Activated CD4-positive, CD25-positive, alpha-beta regulatory T cell treated with anti-CD3 and anti-CD28 coated beads, Interleukin-2, amount 50 U/mL, for 16 hours (primary cell): ENCODE measurements around the gene KRT6B.
"Not testable (repeated sequence)": the region's sequence is repeated elsewhere in the genome, so short reads cannot be mapped to it uniquely, and the experiment has no call there.

ENCODE experiments used
- DNase-seq: peaks from one replicate; pipeline ENCODE4 v3.0.0-alpha.2; 2020; ENCODE audit warnings: low read depth, low spot score

KRT6B gene

DNA sequence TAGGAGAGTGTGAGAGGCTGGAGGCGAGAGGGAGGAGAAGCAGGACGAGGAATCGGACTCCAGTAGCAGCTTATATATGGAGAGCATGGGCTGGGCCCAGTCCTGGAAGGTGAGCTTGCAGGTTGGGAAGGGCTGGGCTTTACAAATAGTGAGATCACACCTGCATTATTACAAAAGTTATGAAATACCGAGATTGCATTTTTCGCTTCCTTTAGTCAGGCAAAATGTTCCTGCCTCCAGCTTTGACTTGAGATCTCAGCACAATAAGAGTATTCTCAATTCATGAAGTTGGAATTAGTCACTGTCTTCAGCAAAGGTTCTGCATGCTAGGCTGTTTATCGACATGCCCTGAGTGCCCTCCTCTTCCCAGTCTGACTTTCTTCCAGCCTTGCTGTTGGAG is at the start of gene KRT6B:
KRT6B (minus strand) TSS at position 46 of the 400 bp plus-strand sequence. CDS start 68 bp downstream, outside the sequence.
- no peak for DNase-seq

DNA sequence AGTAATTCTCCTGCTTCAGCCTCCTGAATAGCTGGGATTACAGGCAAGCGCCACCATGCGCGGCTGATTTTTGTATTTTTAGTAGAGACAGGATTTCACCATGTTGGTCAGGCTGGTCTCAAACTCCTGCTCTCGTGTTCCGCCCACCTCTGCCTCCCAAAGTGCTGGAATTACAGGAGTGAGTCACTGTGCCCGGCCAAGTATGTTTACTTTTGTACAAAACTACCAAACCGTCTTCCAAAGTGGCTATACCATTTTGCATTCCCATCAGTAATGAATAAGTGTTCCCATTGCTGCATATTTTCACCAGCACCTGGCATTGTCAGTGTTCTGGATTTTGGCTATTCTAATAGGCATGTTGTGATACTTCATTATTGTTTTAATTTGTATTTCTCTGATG is 49.5 kb upstream of the KRT6B start:
- no peak for DNase-seq

DNA sequence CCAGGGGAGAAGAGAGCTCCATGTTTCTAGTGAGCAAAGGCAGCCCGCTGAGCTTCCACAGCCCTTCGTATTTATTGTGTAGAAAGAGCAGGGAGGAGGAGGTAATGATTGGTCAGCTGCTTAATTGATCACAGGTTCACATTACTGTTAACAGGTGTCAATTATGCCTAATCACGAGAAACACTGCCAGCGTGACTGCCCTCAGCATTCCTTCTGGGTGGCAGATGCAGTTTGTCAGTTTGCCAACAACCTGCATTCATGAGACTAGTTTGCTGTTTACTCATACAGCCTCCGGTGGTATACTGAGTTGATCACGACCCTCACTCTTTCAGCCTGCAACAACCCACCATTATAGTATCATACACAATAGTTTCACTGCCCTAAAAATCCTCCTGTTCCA is 48.6 kb upstream of the KRT6B start:
- not testable (repeated sequence) for DNase-seq

DNA sequence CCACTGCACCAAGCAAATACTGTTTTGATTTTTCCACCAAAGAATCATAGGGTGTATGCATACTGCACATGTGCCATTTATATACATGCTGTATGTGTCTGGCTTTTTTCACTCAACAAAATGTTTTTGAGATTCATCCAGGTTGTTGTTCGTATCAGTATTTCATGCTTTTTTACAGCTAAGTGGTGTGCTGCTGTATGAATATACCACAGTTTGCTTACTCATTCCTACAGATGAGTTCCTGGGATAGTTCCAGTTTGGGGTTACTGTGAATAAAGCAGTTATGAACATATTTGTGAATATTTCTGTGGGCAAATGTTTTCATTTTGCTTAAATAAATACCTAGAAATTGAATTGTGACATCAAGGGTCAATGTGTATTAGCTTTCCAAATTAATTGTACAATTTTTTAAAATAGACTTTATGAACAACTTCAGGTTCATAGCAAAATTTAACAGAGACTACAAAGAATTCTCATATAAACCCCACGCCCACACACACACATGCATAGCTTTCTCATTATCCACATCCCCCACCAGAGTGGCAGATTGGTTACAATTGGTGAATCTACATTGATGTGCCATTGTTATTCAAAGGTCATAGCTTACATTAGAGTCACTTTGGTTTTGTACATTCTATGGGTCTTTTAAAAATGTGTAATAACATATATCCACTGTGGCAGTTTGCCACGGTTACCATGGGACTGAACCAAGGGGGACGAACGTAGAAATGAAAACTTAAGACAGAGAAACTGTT is 48.0 kb upstream of the KRT6B start:
- no peak for DNase-seq

DNA sequence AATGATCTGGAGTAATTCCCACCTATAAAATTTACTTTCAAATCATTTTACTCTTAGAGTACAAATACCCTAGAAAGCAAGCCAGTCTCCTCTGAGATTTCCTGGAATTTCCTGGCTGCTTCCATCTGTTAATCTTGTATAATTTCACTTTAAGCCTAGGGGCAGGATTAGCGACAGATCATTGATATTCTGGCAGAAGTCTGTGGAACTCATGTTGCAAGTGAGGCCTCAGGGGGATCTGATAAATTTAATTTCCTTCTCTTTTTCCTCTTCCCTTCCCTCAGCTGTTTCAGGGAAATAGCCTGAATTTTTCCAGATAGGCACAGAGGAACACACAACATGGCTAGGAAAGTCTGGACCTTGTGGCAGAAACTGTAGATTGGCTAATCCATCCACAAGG is 47.0 kb upstream of the KRT6B start:
- DNase-seq, result no peak

DNA sequence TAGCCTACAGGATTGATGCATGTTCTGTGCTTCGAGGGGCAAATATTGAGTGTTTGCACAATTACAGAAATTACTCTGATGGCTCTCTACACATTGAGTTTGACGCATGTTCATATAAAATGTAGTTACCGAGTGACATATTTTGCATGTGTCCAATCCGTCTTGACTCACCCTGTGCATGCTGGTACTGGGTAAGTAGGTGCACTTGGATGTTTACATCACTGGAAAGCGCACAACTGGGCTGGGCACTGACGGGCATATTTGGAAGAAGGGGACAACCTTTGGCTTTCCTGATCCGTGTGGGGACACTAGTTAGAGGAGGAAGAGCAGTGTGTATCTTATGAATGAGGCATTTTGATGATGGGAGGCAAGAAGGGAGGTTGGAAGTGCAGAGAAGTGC is 46.0 kb upstream of the KRT6B start:
- DNase-seq, result no peak

DNA sequence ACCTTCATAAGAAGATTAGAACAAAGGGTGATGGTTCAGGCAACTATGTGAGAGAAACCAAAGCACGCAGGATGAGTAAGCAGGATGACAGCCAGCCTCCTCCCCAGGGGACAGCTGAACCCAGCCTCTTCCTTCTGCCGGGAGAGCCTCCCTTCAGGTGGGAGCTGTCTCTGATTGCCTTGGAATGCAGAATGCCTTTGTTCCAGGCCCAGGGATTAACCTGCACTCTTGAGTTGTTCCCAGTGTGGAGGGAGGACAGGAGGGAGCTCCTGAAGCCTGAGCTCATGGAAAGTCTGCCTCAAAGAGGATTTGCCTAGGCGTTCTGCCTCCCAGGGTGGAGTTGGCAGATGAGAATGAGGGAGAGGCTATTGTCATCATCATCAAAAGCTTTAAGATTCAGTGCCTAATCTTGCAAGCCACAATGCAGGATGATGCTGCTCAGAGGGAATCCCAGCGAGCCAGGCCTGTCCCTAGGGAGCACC is 44.7 kb upstream of the KRT6B start:
- no peak for DNase-seq

DNA sequence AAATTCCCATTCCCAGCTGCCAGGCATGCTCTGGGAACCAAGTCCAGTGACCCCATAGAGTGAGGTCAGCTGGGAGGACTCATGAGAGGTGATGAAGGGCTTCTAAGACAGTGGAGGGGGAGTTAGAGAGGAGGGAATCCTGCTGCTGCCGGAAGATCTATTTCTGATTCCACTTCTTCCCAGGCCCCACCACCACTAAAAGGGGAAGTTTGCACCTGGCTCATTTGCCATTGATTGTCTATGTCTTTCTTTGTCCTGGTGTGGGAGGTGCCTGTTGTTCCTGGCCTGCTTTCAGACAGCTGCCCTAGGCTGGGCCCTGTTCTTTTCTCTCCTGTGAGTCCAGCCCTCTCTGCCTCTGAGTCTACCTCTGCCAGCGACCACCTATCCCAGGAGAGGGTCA is 44.1 kb upstream of the KRT6B start:
- DNase-seq, result no peak

DNA sequence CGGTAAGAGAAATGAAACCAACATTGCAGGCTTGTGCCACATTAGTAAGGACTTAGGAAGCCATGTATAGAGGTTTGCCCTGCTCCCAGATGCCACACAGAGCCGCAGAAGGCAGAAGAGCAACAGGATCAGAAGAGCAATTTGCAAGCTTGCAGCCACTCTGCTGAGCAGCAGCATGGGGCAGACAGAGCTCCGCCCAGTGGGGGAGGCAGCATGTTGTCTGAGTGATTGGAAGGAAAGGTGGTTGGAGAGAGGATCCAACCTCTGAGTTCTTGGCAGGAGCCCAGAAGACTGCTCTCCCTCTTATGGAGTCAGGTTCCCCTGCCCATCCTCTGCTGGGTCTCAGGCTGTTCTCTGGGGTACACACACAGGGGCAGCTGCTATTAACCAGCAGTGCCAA is 43.4 kb upstream of the KRT6B start:
- no peak for DNase-seq

DNA sequence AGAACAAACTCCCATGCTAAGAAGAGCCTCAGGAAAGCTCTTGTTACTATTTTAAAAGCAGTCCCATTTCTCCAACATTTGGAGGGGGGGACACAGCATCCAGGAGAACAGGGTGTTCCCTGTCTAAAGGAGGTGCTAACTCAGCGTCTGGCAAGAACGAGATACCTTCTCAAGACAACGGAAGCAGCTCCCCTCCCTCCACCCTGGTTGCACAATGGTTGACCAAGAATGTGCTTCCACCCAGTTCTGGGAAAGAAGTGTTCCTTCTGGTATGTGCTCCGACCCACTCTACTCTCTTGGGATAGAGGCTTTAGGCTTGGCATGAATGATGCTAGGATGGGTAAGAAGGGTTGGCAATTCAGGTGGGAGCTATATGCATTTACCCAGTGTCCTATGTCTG is 42.6 kb upstream of the KRT6B start:
- no peak for DNase-seq

DNA sequence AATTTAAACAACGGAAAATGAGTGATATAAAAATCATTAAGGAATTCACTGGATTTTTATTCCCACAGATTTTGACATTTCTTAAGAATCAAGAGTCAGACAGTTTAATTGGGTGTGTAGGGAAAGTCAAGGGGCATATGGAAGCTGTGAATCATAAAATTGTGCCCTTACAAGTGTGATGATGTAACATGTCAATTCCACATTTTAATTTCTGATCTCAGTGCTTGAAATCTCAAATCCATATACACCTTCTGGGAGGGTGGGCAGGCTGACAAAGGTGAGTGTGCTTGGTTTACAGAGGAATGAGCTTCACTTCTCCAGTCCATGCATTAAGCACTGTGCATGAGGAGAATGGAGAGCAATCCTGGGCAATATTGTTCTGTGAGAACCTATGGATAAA is 42.2 kb upstream of the KRT6B start:
- no peak for DNase-seq

DNA sequence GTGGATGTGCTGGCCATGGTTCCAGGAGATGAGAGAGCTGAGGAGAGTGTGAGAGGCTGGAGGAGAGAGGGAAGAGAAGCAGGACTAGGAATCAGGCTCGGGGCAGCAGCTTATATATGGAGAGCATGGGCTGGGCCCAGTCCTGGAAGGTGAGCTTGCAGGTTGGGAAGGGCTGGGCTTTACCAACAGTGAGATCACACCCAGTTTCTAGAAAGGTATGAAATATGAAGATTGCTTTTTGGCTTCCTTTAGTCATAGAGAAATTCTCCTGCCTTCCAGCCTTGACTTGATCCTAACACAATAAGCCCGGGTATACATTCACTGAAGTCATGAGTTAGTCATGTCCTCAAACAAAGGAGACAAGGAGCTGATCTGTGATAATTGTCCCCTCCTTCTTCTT is 41.2 kb upstream of the KRT6B start, which contains the start of gene KRT6A:
KRT6A (minus strand) TSS at position 86 of the 400 bp plus-strand sequence; CDS start at position 17, 69 bp downstream.
- no peak for DNase-seq

DNA sequence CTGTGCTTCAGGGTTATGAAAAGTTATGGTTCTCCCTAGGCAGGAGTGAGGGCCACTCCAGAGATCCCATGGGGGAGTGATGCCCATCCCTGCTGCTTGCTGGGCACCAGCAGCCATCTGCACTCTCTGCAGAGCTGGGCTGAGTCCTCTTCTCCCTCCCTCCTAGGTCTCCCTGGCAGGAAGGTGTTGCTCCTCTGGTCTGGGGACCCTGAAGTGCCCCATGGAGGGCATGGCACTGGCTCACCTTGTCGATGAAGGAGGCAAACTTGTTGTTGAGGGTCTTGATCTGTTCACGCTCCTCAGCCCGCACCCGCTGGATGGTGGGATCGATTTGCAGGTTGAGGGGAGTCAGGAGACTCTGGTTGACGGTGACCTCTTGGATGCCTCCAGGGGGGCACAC is 40.5 kb upstream of the KRT6B start:
- not testable (repeated sequence) for DNase-seq

DNA sequence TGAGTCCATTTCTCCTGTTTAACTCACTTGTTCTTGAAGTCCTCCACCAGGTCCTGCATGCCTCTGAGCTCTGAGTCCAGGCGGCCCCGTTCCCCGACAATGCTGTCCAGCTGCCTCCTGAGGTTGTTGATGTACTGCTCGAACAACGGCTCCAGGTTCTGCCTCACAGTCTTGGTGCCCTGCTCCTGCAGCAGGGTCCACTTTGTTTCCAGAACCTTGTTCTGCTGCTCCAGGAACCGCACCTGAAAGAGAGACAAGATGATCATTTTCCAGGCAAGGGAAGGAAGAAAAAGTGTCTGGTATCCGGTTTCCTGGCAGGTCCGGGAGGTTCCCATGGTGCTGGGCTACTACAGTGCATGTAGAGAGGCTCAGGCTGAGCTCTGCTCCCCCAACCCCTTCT is 39.5 kb upstream of the KRT6B start:
- not testable (repeated sequence) for DNase-seq

DNA sequence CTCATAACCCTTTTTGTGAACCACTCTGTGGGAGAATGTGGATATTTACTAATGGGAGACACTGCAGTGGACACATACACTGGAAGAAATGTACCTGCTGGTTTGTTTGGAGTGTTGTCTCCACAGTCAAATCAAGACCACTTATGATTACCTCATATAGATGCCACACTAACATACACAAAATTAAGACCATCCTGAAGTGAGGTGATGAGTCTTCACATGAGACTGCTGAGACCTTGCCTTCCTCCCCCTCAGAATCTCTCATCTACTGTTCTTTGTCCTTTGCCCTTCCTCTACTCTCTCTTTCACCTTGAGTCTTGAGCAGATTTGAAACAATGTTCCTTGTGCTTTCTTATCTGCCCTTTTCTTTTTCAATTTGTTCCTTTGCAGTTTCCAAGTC is 36.8 kb upstream of the KRT6B start:
- DNase-seq, result no peak

DNA sequence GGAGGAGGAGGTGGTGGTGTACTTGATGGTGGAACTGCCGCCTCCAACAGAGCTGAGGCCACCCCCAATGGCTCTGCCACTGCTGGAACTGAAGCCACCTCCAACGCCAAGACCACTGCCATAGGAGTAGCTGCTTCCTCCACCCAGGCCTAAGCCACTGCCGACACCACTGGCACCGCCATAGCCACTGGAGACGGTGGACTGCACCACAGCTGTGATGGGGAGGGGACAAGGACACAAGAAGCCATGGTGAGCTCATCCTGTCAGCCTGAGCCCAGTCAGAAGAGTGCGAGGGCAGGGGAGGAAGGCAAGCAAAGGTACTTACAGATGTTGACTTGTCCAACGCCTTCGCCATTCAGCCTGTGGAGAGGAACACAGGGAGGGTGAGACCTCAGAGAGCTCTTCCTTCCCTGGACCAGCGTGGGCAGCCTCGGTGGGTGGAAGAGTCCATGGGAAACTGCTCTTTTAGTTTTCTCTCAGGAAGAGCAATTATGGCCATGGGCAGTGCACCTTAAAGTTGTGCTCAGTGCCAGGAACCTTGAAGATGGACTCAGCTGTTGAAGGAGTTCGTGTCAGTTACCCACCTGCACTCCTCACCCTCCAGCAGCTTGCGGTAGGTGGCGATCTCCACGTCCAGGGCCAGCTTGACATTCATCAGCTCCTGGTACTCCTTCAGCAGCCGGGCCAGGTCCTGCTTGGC is 35.9 kb upstream of the KRT6B start:
- DNase-seq, result not testable (repeated sequence)

DNA sequence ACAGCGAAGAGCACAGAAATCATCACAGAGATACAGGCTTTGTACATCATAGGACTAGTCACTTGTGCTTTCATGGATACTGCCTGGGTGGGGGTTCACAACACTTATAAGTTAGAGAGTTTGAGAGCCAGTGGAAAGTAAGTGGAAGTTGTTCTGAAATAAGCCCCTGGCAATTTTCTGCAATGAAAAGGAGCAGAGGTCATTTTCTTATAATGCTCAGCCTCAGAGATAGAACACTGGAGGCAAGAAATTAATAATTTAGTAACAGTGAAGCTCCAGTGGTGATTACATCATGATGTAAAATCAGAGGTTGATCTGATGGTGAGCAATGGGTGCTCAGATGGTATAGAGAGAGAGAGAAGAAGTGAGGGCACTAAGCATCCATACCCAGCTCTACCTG is 35.3 kb upstream of the KRT6B start:
- DNase-seq, result no peak

DNA sequence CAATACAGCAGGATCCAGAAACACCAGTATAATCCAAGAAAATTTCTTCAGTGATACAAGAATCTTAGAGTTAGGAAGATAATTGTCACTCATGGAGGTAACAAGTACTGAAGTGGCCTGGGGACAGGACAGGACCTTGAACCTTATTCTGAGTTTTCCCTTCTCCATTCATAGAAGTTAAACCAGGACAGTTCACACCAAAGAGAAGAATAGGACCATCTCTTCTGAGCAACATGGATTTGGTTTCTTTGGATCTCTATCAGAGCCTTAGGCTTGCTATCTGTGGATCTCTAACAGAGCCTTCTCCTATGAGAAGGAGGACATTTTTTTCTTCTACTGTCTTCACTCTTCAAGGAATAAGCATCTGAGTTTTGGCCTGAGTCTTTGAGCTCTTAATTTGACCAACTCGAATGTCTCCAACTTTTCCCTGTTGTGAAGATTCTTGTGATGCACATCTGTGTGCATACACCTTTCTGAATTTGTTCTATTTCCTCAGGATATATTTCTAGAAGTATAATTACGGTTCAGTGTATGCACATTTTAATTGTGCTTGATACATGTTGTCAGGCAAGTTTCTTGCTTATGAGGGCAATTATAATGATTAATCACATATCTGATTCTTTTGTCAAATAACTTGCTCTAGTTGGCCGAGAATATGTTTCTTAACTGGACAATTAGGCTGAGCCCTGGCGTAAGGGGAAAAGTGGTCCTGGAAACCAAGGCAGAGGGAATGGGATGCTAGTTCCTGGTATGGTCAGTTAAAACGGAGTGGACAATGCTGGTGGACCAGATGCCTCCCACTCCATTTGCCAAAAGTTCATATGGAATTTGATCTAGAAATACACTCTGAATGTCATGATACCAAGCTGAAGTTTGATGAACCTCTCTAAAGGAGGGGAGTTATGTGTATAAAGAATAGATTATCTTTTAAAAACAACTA is 34.5 kb upstream of the KRT6B start:
- DNase-seq, result no peak

DNA sequence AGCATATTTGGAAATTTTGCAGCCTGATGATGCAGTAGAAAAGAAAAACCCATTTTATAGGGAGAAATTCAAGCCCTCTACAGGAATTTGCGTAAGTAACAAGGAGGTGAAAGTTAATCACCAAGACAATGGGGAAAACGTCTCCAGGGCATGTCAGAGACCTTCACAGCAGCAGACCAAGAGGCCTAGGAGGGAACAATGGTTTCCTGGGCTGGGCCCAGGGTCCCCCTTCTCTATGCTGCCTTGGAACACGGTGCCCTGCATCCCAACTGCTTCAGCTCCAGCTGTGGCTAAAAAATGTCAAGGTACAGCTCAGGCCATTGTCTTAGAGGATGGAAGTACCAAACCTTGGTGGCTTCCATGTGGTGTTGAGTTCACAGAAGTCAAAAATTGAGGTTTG is 28.1 kb upstream of the KRT6B start:
- DNase-seq, result no peak

DNA sequence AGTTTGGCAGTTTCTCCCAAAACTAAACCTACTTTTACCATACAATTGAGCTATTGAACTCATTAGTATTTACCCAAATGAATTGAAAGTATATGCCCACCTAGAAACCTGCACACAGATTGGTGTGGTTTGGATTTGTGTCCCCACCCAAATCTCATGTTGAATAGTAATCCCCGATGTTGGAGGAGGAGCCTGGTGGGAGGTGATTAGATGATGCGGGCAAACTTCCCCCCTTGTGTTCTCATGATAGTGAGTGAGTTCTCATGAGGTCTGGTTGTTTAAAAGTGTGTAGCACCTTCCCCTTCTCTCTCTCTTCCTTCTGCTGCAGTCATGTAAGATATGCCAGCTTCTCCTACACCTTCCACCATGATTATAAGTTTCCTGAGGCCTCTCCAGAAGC is 25.7 kb upstream of the KRT6B start:
- no peak for DNase-seq

DNA sequence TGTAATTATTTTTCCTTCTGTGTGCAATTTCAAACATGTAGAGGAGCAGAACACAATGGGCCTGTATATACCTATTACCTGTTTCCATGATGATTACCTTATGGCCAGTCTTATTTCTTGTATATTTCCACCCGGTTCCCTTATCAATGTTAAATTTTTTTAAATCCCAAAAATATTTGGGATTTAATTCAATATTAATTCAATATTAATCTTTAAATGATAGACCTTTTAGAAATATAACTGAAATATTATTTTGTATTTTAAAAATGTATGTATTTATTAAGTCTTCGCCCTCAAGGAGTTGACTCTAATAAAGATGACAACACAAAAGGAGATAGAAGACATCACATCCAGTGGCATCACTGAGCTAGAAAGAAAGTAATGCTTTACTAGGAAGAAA is 22.3 kb upstream of the KRT6B start:
- DNase-seq, result no peak

DNA sequence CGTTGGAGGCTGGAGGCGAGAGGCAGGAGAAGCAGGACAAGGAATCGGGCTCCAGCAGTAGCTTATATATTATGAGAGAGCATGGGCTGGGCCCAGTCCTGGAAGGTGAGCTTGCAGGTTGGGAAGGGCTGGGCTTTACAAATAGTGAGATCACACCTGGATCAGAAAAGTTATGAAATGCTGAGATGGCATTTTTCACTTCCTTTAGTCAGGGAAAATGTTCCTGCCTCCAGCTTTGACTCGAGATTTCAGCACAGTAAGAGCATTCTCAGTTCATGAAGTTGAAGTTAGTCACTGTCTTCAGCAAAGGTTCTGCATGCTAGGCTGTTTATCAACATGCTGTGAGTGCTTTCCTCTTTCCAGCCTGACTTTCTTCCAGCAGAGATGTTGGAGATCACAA is 21.8 kb upstream of the KRT6B start, which contains the start of gene KRT6C:
KRT6C (minus strand) TSS at position 38 of the 400 bp plus-strand sequence. CDS start 68 bp downstream, outside the sequence.
- DNase-seq, result no peak
